HL-60 (cell line): Measurements from ENCODE around the gene TMPRSS9.

ENCODE experiments used
- POLR2AphosphoS5 ChIP-seq: IDR thresholded peaks from 2 replicates; pipeline ENCODE4 v1.6.1; 2012; ENCODE audit warnings: low read depth
- SPI1 ChIP-seq: IDR thresholded peaks from 2 replicates; pipeline ENCODE4 v1.6.1; 2012; ENCODE audit warnings: low read depth, mild to moderate bottlenecking, borderline replicate concordance
- TF ChIP-seq, protein P1 (sequence below): IDR thresholded peaks from one replicate; pipeline ENCODE4 v1.5.1; 2011; ENCODE audit warnings: low read length, control low read depth, inconsistent platforms; ENCODE audit not compliant: insufficient read depth
- TF ChIP-seq, protein P2 (sequence below): IDR thresholded peaks from 2 replicates; pipeline ENCODE4 v1.6.1; 2012; ENCODE audit warnings: low read depth; ENCODE audit not compliant: insufficient replicate concordance

DNA sequence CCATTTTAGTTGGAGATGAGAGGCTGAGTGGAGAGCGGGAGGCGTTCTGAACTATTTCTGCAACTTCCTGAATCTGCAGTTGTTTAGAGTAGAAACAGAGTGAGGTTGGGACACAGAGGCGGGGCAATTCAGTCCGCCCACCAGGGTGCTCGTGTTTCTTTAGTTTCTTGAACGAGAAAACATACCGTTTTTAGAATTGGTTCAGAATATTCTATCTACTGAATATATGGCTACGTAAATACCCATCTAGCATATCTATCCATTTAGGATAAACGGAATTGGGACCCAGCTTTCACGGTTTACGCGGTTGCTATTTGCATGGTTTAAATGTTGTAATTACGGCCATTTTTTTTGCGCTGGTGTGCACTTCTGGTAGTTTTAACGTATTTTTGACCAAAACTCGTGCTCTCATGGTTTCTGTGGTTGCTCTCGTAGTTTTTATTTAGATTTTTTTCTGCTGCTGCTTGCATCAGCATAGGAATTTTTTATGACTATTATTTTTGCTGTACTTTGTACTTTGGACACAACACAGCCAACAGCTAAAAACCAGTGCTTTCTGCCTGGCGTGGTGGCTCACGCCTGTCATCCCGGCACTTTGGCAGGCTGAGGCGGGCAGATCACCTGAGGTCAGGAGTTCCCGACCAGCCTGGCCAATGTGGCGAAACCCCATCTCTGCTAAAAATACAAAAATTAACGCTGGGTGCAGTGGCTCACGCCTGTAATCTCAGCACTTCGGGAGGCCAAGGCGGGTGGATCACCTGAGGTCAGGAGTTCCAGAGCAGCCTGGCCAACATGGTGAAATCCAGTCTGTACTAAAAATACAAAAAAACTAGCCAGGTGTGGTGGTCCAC, 34.6 kb downstream of the TMPRSS9 start:
- TF ChIP-seq, protein P1, sequence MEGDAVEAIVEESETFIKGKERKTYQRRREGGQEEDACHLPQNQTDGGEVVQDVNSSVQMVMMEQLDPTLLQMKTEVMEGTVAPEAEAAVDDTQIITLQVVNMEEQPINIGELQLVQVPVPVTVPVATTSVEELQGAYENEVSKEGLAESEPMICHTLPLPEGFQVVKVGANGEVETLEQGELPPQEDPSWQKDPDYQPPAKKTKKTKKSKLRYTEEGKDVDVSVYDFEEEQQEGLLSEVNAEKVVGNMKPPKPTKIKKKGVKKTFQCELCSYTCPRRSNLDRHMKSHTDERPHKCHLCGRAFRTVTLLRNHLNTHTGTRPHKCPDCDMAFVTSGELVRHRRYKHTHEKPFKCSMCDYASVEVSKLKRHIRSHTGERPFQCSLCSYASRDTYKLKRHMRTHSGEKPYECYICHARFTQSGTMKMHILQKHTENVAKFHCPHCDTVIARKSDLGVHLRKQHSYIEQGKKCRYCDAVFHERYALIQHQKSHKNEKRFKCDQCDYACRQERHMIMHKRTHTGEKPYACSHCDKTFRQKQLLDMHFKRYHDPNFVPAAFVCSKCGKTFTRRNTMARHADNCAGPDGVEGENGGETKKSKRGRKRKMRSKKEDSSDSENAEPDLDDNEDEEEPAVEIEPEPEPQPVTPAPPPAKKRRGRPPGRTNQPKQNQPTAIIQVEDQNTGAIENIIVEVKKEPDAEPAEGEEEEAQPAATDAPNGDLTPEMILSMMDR = no peak
- TF ChIP-seq POLR2AphosphoS5 (peak; percentile 53; the same call in 1 of the 2 replicates), SPI1 (0 out of 2 replicates have a peak, but pooled peaks have one; percentile 21)
- TF ChIP-seq, protein P2, sequence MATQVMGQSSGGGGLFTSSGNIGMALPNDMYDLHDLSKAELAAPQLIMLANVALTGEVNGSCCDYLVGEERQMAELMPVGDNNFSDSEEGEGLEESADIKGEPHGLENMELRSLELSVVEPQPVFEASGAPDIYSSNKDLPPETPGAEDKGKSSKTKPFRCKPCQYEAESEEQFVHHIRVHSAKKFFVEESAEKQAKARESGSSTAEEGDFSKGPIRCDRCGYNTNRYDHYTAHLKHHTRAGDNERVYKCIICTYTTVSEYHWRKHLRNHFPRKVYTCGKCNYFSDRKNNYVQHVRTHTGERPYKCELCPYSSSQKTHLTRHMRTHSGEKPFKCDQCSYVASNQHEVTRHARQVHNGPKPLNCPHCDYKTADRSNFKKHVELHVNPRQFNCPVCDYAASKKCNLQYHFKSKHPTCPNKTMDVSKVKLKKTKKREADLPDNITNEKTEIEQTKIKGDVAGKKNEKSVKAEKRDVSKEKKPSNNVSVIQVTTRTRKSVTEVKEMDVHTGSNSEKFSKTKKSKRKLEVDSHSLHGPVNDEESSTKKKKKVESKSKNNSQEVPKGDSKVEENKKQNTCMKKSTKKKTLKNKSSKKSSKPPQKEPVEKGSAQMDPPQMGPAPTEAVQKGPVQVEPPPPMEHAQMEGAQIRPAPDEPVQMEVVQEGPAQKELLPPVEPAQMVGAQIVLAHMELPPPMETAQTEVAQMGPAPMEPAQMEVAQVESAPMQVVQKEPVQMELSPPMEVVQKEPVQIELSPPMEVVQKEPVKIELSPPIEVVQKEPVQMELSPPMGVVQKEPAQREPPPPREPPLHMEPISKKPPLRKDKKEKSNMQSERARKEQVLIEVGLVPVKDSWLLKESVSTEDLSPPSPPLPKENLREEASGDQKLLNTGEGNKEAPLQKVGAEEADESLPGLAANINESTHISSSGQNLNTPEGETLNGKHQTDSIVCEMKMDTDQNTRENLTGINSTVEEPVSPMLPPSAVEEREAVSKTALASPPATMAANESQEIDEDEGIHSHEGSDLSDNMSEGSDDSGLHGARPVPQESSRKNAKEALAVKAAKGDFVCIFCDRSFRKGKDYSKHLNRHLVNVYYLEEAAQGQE = peak; percentile 10
